ENCODE results near the gene MLF2.

DNA sequence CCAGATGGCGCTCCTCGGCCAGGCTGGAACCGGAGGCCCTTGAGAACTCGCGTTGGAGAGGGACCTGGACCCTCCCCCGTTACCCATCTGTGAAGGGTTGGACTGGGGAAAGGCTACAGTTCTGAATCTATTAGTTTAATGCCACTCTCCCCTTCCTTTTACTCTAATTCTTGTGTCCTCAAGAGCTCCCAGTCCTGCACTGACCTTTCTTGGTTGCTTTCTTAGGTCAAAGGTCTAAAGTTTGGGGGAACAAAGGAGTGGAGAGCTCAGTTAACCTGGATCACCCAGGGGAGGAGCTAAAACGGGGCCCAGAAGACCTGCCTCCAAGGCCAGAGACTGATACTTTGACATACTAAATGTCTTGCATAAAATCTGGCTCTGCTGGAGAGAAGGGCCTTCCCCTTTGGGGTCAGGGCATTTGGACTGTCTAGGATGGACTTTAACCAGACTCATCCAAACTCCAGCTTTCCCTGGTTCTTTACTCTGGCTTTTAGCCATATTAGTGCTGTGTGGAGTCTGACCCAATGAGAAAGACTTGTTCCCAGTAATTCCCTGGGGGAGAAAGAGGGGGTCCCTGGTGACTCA lies 923 bp upstream of the MLF2 start:
- TF ChIP-seq, protein P1, sequence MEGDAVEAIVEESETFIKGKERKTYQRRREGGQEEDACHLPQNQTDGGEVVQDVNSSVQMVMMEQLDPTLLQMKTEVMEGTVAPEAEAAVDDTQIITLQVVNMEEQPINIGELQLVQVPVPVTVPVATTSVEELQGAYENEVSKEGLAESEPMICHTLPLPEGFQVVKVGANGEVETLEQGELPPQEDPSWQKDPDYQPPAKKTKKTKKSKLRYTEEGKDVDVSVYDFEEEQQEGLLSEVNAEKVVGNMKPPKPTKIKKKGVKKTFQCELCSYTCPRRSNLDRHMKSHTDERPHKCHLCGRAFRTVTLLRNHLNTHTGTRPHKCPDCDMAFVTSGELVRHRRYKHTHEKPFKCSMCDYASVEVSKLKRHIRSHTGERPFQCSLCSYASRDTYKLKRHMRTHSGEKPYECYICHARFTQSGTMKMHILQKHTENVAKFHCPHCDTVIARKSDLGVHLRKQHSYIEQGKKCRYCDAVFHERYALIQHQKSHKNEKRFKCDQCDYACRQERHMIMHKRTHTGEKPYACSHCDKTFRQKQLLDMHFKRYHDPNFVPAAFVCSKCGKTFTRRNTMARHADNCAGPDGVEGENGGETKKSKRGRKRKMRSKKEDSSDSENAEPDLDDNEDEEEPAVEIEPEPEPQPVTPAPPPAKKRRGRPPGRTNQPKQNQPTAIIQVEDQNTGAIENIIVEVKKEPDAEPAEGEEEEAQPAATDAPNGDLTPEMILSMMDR (IDR thresholded peaks at IDR 0.05 in 4 of 5, conservative IDR thresholded peaks at IDR 0.05 in 1 of 5), result peak; percentile 20 to 98 (median 97)
- TF ChIP-seq POLR2A (IDR thresholded peaks at IDR 0.05), result no peak

All from gastrocnemius medialis (tissue), 4 donors.